ENCODE results near the gene FAIM2. TPM values are rescaled to one million over a fixed set of nuclear protein-coding genes. Genes with fewer than 3 reads are reported as not detected.

The FAIM2 gene
- polyA plus RNA-seq, 1 donor from 2014 or later = 5.3 TPM

DNA sequence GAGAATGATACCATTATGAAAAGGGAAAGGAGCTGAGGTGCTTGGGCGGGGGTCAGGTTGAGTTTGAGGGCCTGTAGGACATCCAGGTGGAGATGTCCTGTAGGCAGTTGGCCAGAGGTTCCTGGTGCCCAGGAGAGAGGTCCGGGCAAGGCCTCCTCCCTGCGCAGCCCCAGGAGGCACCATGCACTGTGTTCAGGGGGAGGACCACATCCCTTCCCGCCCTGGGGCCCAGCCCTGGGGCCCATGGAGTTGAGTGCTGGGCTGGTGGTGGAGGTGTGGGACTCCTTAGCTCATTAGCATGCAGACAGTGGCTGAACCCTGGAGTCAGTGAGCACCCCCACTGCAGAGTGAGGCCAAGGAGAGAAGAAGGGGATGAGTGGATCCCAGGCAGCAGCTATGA lies 5.7 kb upstream of the FAIM2 start:
- H3K4me2 ChIP-seq (ENCODE audit: low read length) = no peak overlapping the region
- H2AFZ ChIP-seq (ENCODE audit: low read depth, low read length) = no peak overlapping the region
- H3K4me3 ChIP-seq (ENCODE audit: low read length) = no peak overlapping the region
- no peaks in the 10 kb centered on the region for H4K20me1 ChIP-seq (ENCODE audit: insufficient read depth)
- TF ChIP-seq, protein P1, sequence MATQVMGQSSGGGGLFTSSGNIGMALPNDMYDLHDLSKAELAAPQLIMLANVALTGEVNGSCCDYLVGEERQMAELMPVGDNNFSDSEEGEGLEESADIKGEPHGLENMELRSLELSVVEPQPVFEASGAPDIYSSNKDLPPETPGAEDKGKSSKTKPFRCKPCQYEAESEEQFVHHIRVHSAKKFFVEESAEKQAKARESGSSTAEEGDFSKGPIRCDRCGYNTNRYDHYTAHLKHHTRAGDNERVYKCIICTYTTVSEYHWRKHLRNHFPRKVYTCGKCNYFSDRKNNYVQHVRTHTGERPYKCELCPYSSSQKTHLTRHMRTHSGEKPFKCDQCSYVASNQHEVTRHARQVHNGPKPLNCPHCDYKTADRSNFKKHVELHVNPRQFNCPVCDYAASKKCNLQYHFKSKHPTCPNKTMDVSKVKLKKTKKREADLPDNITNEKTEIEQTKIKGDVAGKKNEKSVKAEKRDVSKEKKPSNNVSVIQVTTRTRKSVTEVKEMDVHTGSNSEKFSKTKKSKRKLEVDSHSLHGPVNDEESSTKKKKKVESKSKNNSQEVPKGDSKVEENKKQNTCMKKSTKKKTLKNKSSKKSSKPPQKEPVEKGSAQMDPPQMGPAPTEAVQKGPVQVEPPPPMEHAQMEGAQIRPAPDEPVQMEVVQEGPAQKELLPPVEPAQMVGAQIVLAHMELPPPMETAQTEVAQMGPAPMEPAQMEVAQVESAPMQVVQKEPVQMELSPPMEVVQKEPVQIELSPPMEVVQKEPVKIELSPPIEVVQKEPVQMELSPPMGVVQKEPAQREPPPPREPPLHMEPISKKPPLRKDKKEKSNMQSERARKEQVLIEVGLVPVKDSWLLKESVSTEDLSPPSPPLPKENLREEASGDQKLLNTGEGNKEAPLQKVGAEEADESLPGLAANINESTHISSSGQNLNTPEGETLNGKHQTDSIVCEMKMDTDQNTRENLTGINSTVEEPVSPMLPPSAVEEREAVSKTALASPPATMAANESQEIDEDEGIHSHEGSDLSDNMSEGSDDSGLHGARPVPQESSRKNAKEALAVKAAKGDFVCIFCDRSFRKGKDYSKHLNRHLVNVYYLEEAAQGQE (IDR thresholded peaks at IDR 0.05; ENCODE audit: borderline replicate concordance) = no peak
- TF ChIP-seq, protein P2, sequence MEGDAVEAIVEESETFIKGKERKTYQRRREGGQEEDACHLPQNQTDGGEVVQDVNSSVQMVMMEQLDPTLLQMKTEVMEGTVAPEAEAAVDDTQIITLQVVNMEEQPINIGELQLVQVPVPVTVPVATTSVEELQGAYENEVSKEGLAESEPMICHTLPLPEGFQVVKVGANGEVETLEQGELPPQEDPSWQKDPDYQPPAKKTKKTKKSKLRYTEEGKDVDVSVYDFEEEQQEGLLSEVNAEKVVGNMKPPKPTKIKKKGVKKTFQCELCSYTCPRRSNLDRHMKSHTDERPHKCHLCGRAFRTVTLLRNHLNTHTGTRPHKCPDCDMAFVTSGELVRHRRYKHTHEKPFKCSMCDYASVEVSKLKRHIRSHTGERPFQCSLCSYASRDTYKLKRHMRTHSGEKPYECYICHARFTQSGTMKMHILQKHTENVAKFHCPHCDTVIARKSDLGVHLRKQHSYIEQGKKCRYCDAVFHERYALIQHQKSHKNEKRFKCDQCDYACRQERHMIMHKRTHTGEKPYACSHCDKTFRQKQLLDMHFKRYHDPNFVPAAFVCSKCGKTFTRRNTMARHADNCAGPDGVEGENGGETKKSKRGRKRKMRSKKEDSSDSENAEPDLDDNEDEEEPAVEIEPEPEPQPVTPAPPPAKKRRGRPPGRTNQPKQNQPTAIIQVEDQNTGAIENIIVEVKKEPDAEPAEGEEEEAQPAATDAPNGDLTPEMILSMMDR (IDR thresholded peaks at IDR 0.05; ENCODE audit: poor library complexity, severe bottlenecking) = no peak
- no peak for TF ChIP-seq EZH2 (IDR thresholded peaks at IDR 0.05; ENCODE audit: borderline replicate concordance, insufficient read depth, low read length, poor library complexity, severe bottlenecking)
- TF ChIP-seq EP300 (conservative IDR thresholded peaks at IDR 0.05; ENCODE audit: poor library complexity, severe bottlenecking) = no peak
- H3F3A ChIP-seq (ENCODE audit: insufficient read depth, low read length, poor library complexity, severe bottlenecking) = no peaks in the 10 kb centered on the region
- H3K9me3 ChIP-seq (ENCODE audit: low read length) = no peaks in the 10 kb centered on the region
- H3K9ac ChIP-seq (ENCODE audit: low read length) = no peak overlapping the region
- H3K27me3 ChIP-seq (ENCODE audit: insufficient read depth, low read depth, low read length) = no peaks in the 10 kb centered on the region
- no peaks in the 10 kb centered on the region for H3K36me3 ChIP-seq (ENCODE audit: insufficient read depth, low read length)
- no peaks in the 10 kb centered on the region for H3K79me2 ChIP-seq (replicated peaks; ENCODE audit: insufficient read depth, low read length)
- H3K9me2 ChIP-seq (ENCODE audit: insufficient read depth, low read length) = no peaks in the 10 kb centered on the region
- H3K27ac ChIP-seq (ENCODE audit: low read length) = no peak overlapping the region

DNA sequence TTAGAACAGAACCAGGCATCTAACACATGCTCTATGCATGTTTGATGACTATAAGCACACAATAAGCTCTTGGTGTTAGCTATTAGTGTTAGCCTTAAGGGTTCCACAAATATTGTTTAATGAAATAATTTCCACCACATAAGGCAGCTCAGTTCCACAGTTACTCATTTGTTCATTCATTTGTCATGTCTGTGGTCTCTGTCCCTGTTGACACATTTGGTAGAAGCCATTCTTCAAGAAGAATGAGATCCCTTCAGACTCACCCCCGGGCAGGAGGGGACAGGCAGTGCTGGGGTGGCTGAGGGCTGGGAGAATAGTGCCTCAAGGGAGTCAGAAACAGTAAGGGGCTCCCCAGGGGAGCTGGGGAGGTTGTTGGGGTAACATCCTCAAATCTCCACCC lies 3.7 kb upstream of the FAIM2 start:
- no peaks in the 10 kb centered on the region for H4K20me1 ChIP-seq (ENCODE audit: insufficient read depth)
- TF ChIP-seq, protein P1 (IDR thresholded peaks at IDR 0.05; ENCODE audit: borderline replicate concordance) = no peak
- TF ChIP-seq MXI1 (conservative IDR thresholded peaks at IDR 0.05; ENCODE audit: poor library complexity, severe bottlenecking) = no peak
- no peak for TF ChIP-seq EZH2 (IDR thresholded peaks at IDR 0.05; ENCODE audit: borderline replicate concordance, insufficient read depth, low read length, poor library complexity, severe bottlenecking)
- TF ChIP-seq SMC3 (conservative IDR thresholded peaks at IDR 0.05; ENCODE audit: poor library complexity) = no peak
- no peak for TF ChIP-seq POLR2AphosphoS5 (IDR thresholded peaks at IDR 0.05)
- TF ChIP-seq EP300 (conservative IDR thresholded peaks at IDR 0.05; ENCODE audit: poor library complexity, severe bottlenecking) = no peak
- no peak for TF ChIP-seq TAF1 (IDR thresholded peaks at IDR 0.05; ENCODE audit: low read depth)
- TF ChIP-seq, protein P2 (IDR thresholded peaks at IDR 0.05; ENCODE audit: poor library complexity, severe bottlenecking) = no peak
- TF ChIP-seq RAD21 (conservative IDR thresholded peaks at IDR 0.05) = no peak
- no peak overlapping the region for H3K4me2 ChIP-seq (ENCODE audit: low read length)
- H2AFZ ChIP-seq (ENCODE audit: low read depth, low read length) = no peak overlapping the region
- H3K9ac ChIP-seq (ENCODE audit: low read length) = no peak overlapping the region
- H3K9me3 ChIP-seq (ENCODE audit: low read length) = no peaks in the 10 kb centered on the region
- no peaks in the 10 kb centered on the region for H3K36me3 ChIP-seq (ENCODE audit: insufficient read depth, low read length)
- H3K79me2 ChIP-seq (replicated peaks; ENCODE audit: insufficient read depth, low read length) = no peaks in the 10 kb centered on the region
- H3K9me2 ChIP-seq (ENCODE audit: insufficient read depth, low read length) = no peaks in the 10 kb centered on the region
- H3K27me3 ChIP-seq (ENCODE audit: insufficient read depth, low read depth, low read length) = no peaks in the 10 kb centered on the region
- no peak overlapping the region for H3K27ac ChIP-seq (ENCODE audit: low read length)
- no peak overlapping the region for H3K4me3 ChIP-seq (ENCODE audit: low read length)
- H3F3A ChIP-seq (ENCODE audit: insufficient read depth, low read length, poor library complexity, severe bottlenecking) = no peaks in the 10 kb centered on the region

All from neural cell (in vitro differentiated cells).